ENCODE measurements around the gene KLHL40.

DNA sequence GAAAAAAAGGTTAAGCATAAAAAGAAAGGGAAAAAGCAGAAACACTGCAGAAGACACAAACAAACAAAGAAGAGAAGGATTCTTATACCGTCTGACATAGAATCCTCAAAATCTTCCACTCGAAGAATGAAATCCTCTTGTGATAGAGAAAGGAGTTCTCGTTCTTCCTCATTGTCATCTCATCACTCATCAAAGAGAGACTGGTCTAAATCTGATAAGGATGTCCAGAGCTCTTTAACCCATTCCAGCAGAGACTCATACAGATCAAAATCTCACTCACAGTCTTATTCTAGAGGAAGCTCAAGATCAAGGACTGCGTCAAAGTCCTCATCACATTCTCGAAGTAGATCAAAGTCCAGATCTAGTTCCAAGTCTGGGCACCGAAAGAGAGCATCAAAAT lies 48.3 kb upstream of the KLHL40 start:
- TF ChIP-seq, protein P1, sequence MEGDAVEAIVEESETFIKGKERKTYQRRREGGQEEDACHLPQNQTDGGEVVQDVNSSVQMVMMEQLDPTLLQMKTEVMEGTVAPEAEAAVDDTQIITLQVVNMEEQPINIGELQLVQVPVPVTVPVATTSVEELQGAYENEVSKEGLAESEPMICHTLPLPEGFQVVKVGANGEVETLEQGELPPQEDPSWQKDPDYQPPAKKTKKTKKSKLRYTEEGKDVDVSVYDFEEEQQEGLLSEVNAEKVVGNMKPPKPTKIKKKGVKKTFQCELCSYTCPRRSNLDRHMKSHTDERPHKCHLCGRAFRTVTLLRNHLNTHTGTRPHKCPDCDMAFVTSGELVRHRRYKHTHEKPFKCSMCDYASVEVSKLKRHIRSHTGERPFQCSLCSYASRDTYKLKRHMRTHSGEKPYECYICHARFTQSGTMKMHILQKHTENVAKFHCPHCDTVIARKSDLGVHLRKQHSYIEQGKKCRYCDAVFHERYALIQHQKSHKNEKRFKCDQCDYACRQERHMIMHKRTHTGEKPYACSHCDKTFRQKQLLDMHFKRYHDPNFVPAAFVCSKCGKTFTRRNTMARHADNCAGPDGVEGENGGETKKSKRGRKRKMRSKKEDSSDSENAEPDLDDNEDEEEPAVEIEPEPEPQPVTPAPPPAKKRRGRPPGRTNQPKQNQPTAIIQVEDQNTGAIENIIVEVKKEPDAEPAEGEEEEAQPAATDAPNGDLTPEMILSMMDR (conservative IDR thresholded peaks at IDR 0.05 in 1 of 2, IDR thresholded peaks at IDR 0.05 in 1 of 2; ENCODE audit: low read depth in 1 of 2, low read length in 2 of 2): no peak
- no peak for TF ChIP-seq EZH2 (IDR thresholded peaks at IDR 0.05; ENCODE audit: low read length, missing control alignments)

Data from fibroblast of lung (primary cell).